GM23338 (cell line): Measurements from ENCODE around the gene FAM81B. TPM values are rescaled to one million over a fixed set of nuclear protein-coding genes. Genes with fewer than 3 reads are reported as not detected.
A peak's percentile ranks its signal among the peaks of the same experiment; 100 is the strongest.
"Not testable (repeated sequence)": the region's sequence is repeated elsewhere in the genome, so short reads cannot be mapped to it uniquely, and the experiment has no call there.

Experiments used
- ATAC-seq: fragments of 200-7000 bp; cut with Tn5 transposase; 3 replicates; pipeline ENCODE4 v1.9.1; 2020
- DNase-seq: peaks from one replicate; pipeline ENCODE4 v3.0.0-alpha.2; 2015; ENCODE audit warnings: low spot score
- H2AFZ ChIP-seq: fragments of 200-600 bp; sonication (generic); 2 replicates; pipeline ENCODE4 v1.8.0; 2016; ENCODE audit warnings: antibody characterized with exemption, mild to moderate bottlenecking, moderate library complexity
- H3F3A ChIP-seq: fragments of 200-600 bp; sonication (generic); replicated peaks from 2 replicates; pipeline ENCODE4 v1.8.0; 2017; ENCODE audit warnings: antibody characterized with exemption, mixed run types, low read depth
- H3K27ac ChIP-seq: fragments of 200-600 bp; sonication (generic); 2 replicates; pipeline ENCODE4 v1.6.1; 2016; ENCODE audit warnings: low read depth
- H3K27me3 ChIP-seq: fragments of 200-600 bp; sonication (generic); 2 replicates; pipeline ENCODE4 v1.8.0; 2016; ENCODE audit warnings: mild to moderate bottlenecking, mixed run types, moderate library complexity; ENCODE audit not compliant: insufficient read depth
- H3K36me3 ChIP-seq: fragments of 200-600 bp; sonication (generic); 2 replicates; pipeline ENCODE4 v1.8.0; 2016; ENCODE audit warnings: mild to moderate bottlenecking; ENCODE audit not compliant: insufficient read depth
- H3K4me1 ChIP-seq: fragments of 200-600 bp; sonication (generic); 2 replicates; pipeline ENCODE4 v1.8.0; 2016; ENCODE audit warnings: mild to moderate bottlenecking, moderate library complexity; ENCODE audit not compliant: insufficient read depth
- H3K4me2 ChIP-seq: fragments of 200-600 bp; sonication (generic); 2 replicates; pipeline ENCODE4 v1.7.1; 2017; ENCODE audit warnings: mixed run types
- H3K4me3 ChIP-seq: fragments of 200-600 bp; sonication (generic); 2 replicates; pipeline ENCODE4 v1.6.1; 2016; ENCODE audit warnings: mixed run types
- H3K79me2 ChIP-seq: fragments of 200-600 bp; sonication (generic); replicated peaks from 2 replicates; pipeline ENCODE4 v1.8.0; 2017; ENCODE audit warnings: mild to moderate bottlenecking; ENCODE audit not compliant: insufficient read depth
- H3K9me2 ChIP-seq: fragments of 200-600 bp; sonication (generic); 2 replicates; pipeline ENCODE4 v1.8.0; 2017; ENCODE audit not compliant: insufficient read depth
- H4K20me1 ChIP-seq: fragments of 200-600 bp; sonication (generic); replicated peaks from 2 replicates; pipeline ENCODE4 v1.8.0; 2017; ENCODE audit warnings: mild to moderate bottlenecking; ENCODE audit not compliant: insufficient read depth
- H3K27ac Mint-ChIP-seq: 2 replicates; pipeline ENCODE4 v1.8.0; 2020; ENCODE audit warnings: inconsistent platforms, mild to moderate bottlenecking, moderate library complexity, mixed read lengths
- H3K27me3 Mint-ChIP-seq: 3 replicates; pipeline ENCODE4 v1.8.0; 2022; ENCODE audit warnings: low read depth, mild to moderate bottlenecking, moderate library complexity, mixed read lengths, inconsistent platforms; ENCODE audit not compliant: insufficient read depth, poor library complexity
- H3K36me3 Mint-ChIP-seq: 3 replicates; pipeline ENCODE4 v1.8.0; 2021; ENCODE audit warnings: low read depth, mild to moderate bottlenecking, inconsistent platforms, moderate library complexity, mixed read lengths
- H3K4me1 Mint-ChIP-seq: 3 replicates; pipeline ENCODE4 v1.8.0; 2020; ENCODE audit warnings: mild to moderate bottlenecking, inconsistent platforms, mixed read lengths
- H3K4me3 Mint-ChIP-seq: 3 replicates; pipeline ENCODE4 v1.8.0; 2021; ENCODE audit warnings: moderate library complexity, mild to moderate bottlenecking, inconsistent platforms, mixed read lengths
- H3K9me3 Mint-ChIP-seq: 3 replicates; pipeline ENCODE4 v1.8.0; 2020; ENCODE audit warnings: moderate library complexity, mild to moderate bottlenecking, inconsistent platforms, mixed read lengths
- CREB1 ChIP-seq: fragments of 250-450 bp; sonication (Bioruptor Pico); IDR thresholded peaks from 2 replicates; pipeline ENCODE4 v1.5.0; 2020; ENCODE audit warnings: low read depth, mild to moderate bottlenecking, moderate library complexity
- EZH2 ChIP-seq: fragments of 200-600 bp; sonication (generic); IDR thresholded peaks from one replicate; pipeline ENCODE4 v1.8.0; 2017; ENCODE audit warnings: antibody characterized with exemption, mild to moderate bottlenecking, low read depth; ENCODE audit not compliant: unreplicated experiment
- EZH2phosphoT487 ChIP-seq: fragments of 200-600 bp; sonication (generic); IDR thresholded peaks from one replicate; pipeline ENCODE4 v1.8.1; 2018; ENCODE audit warnings: antibody characterized with exemption; ENCODE audit not compliant: unreplicated experiment
- JUNB ChIP-seq: IDR thresholded peaks from one replicate; pipeline ENCODE4 v1.6.1; 2016; ENCODE audit warnings: antibody characterized with exemption; ENCODE audit not compliant: unreplicated experiment
- NANOG ChIP-seq: IDR thresholded peaks from 2 replicates; pipeline ENCODE4 v1.6.1; 2016; ENCODE audit warnings: antibody characterized with exemption, borderline replicate concordance
- POLR2AphosphoS5 ChIP-seq: IDR thresholded peaks from 2 replicates; pipeline ENCODE4 v1.6.1; 2016; ENCODE audit warnings: antibody characterized with exemption, low read depth
- ZNF114 ChIP-seq: fragments of 250-450 bp; sonication (Bioruptor Pico); IDR thresholded peaks from 2 replicates; pipeline ENCODE4 v1.5.0; 2020; ENCODE audit warnings: mild to moderate bottlenecking, moderate library complexity
- polyA plus RNA-seq: library from polyadenylated mRNA; unstranded; fragments of >200 nt; fragmentation: Nextera tagmentation; extraction: Ambion mirVana; gene quantifications from 2 replicates; pipeline ENCODE4 v1.2.1, GENCODE V29; 2016
- total RNA-seq: library from RNA; depleted of rRNA; stranded (reverse); fragments of >200 nt; shearing (Covaris generic); gene quantifications from 2 replicates; pipeline ENCODE4 v1.2.3, GENCODE V29; 2014
- TF ChIP-seq, protein P1 (sequence below), 2 experiments: fragments of 200-600 bp in 1 of 2; sonication (generic) in 1 of 2; conservative IDR thresholded peaks; 2 replicates each; pipeline versions ENCODE4 v1.5.1 to v1.6.1; 2016 to 2017; ENCODE audit warnings: antibody characterized with exemption in 2 of 2, low read depth in 2 of 2, mild to moderate bottlenecking in 2 of 2, moderate library complexity in 1 of 2
- TF ChIP-seq, protein P2 (sequence below): IDR thresholded peaks from one replicate; pipeline ENCODE4 v1.6.1; 2018; ENCODE audit warnings: antibody characterized with exemption; ENCODE audit not compliant: unreplicated experiment

Gene FAM81B
- total and polyA plus RNA-seq, 2 experiments from 2014 or later: 0.40 TPM; not detected in 1

DNA sequence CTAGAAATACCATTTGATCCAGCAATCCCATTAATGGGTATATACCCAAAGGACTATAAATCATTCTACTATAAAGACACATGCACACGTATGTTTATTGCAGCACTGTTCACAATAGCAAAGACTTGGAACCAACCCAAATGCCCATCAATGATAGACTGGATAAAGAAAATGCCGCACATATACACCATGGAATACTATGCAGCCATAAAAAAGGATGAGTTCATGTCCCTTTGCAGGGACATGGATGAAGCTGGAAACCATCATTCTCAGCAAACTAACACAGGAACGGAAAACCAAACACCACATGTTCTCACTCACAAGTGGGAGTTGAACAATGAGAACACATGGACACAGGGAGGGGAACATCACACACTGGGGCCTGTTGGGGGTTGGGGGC is 799 bp downstream of the FAM81B start:
- Mint-ChIP-seq H3K36me3 (peaks cover 17% of the 10 kb centered on the region; the same call in 2 of the 3 replicates), H3K9me3 (peaks cover 21% of the 10 kb centered on the region; the same call in 2 of the 3 replicates), H3K27ac (peak overlapping the region; percentile 99), H3K4me1 (peaks cover 21% of the 10 kb centered on the region; the same call in 2 of the 3 replicates)
- not testable (repeated sequence) for H3K27me3 Mint-ChIP-seq, H3K4me3 Mint-ChIP-seq, H3K9me2 ChIP-seq, H3K36me3 ChIP-seq, DNase-seq, H3K79me2 ChIP-seq, H2AFZ ChIP-seq, H3K27me3 ChIP-seq, ATAC-seq, H3K4me3 ChIP-seq, H4K20me1 ChIP-seq, H3F3A ChIP-seq, H3K27ac ChIP-seq, H3K4me1 ChIP-seq, H3K4me2 ChIP-seq

DNA sequence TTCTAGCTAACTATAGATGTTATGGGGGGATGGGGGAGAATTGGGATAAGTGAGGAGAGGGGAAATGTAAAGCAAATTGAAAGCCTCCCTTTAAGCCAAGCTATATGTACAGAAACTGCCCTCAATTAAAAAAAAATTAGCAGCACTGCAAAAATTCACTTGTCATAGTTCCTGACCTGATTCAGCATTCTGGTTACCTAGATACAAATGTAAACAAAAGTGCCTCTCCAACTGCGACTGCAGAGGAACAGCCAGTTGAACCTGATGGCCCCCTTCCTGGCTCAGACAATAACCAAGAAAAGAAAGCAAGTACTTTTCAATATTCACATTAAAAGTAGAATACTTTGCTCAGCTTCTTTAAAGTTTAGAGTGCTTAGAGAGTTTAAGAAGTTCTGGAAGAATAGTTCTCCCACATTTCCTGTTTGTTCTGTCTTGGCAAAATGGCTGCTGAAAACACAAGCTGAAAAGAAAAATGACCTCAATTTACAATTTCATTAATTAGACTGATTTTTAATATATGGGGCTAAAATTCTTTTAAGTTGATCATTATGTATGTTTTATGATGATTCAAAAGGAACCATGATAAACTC is 1.5 kb downstream of the FAM81B start:
- H3K4me3 ChIP-seq: no peak overlapping the region
- no peak overlapping the region; the same call in 2 of the 3 replicates for H3K4me3 Mint-ChIP-seq
- peaks cover 21% of the 10 kb centered on the region; the same call in 2 of the 3 replicates for H3K9me3 Mint-ChIP-seq
- H3K27ac ChIP-seq: peak overlapping the region; percentile 30; the same call in 1 of the 2 replicates
- H3K4me1 Mint-ChIP-seq: peaks cover 21% of the 10 kb centered on the region; the same call in 2 of the 3 replicates
- no peaks in the 10 kb centered on the region for H3K36me3 ChIP-seq
- H3K79me2 ChIP-seq: no peaks in the 10 kb centered on the region
- no peak overlapping the region for H3K4me2 ChIP-seq
- no peaks in the 10 kb centered on the region for H4K20me1 ChIP-seq
- DNase-seq (peak; percentile 76), ATAC-seq (peak; percentile 63)
- peak overlapping the region; percentile 99 for H3K27ac Mint-ChIP-seq
- H3K27me3 Mint-ChIP-seq: peaks cover 5% of the 10 kb centered on the region
- H3F3A ChIP-seq: no peaks in the 10 kb centered on the region
- no peak overlapping the region for H2AFZ ChIP-seq
- TF ChIP-seq NANOG (peak; percentile 62), CREB1 (no peak)
- TF ChIP-seq, protein P1, sequence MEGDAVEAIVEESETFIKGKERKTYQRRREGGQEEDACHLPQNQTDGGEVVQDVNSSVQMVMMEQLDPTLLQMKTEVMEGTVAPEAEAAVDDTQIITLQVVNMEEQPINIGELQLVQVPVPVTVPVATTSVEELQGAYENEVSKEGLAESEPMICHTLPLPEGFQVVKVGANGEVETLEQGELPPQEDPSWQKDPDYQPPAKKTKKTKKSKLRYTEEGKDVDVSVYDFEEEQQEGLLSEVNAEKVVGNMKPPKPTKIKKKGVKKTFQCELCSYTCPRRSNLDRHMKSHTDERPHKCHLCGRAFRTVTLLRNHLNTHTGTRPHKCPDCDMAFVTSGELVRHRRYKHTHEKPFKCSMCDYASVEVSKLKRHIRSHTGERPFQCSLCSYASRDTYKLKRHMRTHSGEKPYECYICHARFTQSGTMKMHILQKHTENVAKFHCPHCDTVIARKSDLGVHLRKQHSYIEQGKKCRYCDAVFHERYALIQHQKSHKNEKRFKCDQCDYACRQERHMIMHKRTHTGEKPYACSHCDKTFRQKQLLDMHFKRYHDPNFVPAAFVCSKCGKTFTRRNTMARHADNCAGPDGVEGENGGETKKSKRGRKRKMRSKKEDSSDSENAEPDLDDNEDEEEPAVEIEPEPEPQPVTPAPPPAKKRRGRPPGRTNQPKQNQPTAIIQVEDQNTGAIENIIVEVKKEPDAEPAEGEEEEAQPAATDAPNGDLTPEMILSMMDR (conservative IDR thresholded peaks at IDR 0.05; ENCODE audit: low read depth in 2 of 2): no peak
- peaks cover 5% of the 10 kb centered on the region; the same call in 1 of the 2 replicates for H3K4me1 ChIP-seq
- no peaks in the 10 kb centered on the region for H3K9me2 ChIP-seq
- H3K36me3 Mint-ChIP-seq: peaks cover 17% of the 10 kb centered on the region; the same call in 2 of the 3 replicates
- H3K27me3 ChIP-seq: no peaks in the 10 kb centered on the region

DNA sequence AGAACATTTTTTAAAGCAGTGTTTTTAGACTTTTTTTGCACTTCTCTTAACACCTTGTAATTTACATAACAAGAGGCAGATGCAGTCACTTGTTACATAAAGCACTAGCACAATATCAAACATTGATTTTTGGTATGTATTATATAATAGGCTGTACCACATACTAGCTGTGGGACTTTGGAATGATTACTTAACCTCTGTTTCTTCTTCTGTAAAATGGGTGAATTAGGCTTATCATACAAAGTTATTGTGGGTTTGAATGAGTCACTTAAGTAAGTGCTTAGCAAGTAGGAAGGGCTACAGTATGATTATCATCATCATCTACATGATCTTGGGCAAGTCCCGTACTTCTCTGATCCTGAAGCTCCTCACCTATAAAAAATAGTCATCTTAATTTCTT is 2.1 kb downstream of the FAM81B start:
- Histone ChIP-seq H3K4me3 (no peak overlapping the region), H3K79me2 (no peaks in the 10 kb centered on the region), H3K4me1 (peaks cover 5% of the 10 kb centered on the region; the same call in 1 of the 2 replicates), H3K36me3 (no peaks in the 10 kb centered on the region), H3K4me2 (no peak overlapping the region), H2AFZ (no peak overlapping the region), H3K27ac (peak overlapping the region; percentile 27; the same call in 1 of the 2 replicates), H3K9me2 (no peaks in the 10 kb centered on the region), H3K27me3 (no peaks in the 10 kb centered on the region), H4K20me1 (no peaks in the 10 kb centered on the region), H3F3A (no peaks in the 10 kb centered on the region)
- Mint-ChIP-seq H3K27ac (peak overlapping the region; percentile 99), H3K36me3 (peaks cover 17% of the 10 kb centered on the region; the same call in 2 of the 3 replicates), H3K9me3 (peaks cover 21% of the 10 kb centered on the region; the same call in 2 of the 3 replicates), H3K4me1 (peaks cover 21% of the 10 kb centered on the region; the same call in 2 of the 3 replicates), H3K27me3 (peaks cover 5% of the 10 kb centered on the region), H3K4me3 (no peak overlapping the region)
- DNase-seq: no peak
- ATAC-seq: no peak
- no peak for TF ChIP-seq JUNB
- TF ChIP-seq, protein P2, sequence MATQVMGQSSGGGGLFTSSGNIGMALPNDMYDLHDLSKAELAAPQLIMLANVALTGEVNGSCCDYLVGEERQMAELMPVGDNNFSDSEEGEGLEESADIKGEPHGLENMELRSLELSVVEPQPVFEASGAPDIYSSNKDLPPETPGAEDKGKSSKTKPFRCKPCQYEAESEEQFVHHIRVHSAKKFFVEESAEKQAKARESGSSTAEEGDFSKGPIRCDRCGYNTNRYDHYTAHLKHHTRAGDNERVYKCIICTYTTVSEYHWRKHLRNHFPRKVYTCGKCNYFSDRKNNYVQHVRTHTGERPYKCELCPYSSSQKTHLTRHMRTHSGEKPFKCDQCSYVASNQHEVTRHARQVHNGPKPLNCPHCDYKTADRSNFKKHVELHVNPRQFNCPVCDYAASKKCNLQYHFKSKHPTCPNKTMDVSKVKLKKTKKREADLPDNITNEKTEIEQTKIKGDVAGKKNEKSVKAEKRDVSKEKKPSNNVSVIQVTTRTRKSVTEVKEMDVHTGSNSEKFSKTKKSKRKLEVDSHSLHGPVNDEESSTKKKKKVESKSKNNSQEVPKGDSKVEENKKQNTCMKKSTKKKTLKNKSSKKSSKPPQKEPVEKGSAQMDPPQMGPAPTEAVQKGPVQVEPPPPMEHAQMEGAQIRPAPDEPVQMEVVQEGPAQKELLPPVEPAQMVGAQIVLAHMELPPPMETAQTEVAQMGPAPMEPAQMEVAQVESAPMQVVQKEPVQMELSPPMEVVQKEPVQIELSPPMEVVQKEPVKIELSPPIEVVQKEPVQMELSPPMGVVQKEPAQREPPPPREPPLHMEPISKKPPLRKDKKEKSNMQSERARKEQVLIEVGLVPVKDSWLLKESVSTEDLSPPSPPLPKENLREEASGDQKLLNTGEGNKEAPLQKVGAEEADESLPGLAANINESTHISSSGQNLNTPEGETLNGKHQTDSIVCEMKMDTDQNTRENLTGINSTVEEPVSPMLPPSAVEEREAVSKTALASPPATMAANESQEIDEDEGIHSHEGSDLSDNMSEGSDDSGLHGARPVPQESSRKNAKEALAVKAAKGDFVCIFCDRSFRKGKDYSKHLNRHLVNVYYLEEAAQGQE: no peak
- TF ChIP-seq EZH2: no peak
- no peak for TF ChIP-seq EZH2phosphoT487
- TF ChIP-seq ZNF114 (CRISPR knock-in tag): no peak
- TF ChIP-seq POLR2AphosphoS5: no peak
